GM21619 (cell line): Measurements from ENCODE around the gene NRAP.
"Not testable (repeated sequence)": the region's sequence is repeated elsewhere in the genome, so short reads cannot be mapped to it uniquely, and the experiment has no call there.

Source experiments
- ATAC-seq: cut with Tn5 transposase; IDR thresholded peaks from one replicate; pipeline ENCODE4 v1.9.1; 2021; ENCODE audit not compliant: unreplicated experiment

NRAP gene

DNA sequence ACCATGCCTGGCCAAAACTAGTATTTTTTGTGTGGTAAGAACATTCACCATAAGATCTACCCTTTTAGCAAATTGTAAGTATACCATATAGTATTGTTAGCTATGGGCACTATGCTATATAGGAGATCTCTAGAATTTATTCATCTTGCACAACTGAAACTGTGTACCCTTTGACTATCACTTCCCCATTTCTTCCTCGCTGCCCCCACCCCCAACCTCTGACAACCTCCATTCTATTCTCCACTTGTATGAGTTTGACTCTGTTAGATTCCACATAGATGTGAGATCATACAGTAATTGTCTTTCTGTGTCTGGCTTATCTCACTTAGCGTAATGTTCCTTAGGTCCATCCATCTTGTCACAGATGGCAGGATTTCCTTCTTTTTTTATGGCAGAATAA is 19.5 kb upstream of the NRAP start:
- ATAC-seq = no peak

DNA sequence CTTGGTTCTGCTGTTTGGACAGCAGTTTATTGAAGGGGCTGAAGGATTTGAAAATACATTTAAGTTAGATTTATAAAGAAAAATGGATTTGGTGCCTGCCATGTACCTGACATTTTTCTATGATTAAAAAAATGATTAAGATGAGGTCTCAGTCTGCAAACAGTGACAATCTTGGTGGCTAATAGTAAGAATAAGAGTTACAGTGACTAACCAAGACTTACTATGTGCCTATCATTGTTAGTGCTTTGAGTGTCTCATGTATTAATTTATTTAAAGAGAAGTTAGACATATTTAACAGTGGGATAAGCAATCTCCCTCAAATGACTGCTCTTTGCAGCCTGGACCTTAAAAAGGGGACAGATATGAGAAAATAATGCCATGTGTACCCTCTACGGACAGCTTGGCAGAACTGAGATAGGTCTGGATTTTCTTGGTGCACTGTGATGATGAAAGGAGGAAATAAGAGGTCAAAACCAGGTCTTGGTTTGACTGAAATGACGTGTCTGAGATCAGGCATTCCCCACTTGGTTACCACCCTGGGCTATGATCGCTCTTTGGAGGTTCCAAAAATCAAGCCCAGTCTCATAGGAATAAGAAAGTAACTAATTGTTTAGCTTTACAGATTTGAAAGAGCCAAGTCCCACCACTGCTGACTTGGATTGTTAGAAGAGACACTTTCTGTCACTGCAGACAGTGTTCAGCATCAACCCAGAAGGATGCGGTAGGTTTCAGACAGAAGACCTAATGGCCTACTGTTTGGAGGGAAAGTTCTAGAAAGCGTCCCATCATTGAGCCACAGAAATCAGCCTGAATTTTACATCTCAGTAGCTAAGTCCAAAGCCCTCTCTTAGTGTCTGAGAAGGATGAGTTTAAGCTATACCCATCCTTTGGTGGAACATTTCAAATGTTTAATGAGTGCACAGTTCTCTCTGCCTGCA is 18.0 kb upstream of the NRAP start:
- peak; percentile 58 for ATAC-seq

DNA sequence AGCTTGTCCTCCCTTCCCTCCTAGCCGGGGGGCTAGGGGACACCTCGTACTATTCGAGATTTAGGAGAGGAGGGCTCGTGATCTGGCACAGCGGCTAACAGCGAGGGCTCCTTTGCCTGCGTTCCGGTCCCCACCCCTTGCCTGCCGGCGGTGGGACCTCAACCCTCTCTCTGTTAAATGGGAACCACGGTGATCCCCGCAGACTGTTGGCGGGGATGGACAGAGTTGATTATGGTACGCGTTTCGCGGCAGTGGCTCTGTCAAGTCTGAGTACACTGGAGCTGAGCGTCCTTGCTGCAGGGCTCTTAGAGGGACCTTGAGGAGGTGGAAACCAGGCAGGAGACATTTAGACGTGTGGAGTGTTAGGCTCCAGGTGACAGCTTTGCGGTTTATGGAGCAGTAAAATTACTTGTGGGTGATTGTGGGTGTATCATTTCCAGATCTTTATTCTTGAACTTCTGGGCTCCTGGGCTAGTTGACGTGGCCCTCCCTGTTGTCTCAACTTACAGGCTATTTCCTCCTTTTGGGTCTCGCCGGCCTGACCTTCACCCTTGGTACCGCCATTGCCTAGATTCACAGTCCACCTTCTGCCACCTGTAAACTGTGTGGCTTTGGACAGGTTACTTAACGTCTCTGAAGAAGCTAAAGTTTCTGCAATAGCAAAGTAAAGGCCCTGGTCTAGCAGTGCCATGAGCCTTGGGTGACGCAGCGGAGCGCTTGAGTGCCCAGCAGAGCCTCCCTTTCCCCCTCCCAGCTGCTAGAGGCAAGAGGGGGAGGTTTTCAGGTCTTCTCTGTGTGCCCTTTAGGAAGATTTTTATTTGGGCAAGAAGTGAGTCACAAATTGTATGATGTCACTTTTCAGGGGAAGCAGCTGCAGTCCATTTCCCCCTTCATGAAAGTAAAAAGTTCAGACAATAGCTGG is 16.6 kb upstream of the NRAP start:
- peak; percentile 19 for ATAC-seq

DNA sequence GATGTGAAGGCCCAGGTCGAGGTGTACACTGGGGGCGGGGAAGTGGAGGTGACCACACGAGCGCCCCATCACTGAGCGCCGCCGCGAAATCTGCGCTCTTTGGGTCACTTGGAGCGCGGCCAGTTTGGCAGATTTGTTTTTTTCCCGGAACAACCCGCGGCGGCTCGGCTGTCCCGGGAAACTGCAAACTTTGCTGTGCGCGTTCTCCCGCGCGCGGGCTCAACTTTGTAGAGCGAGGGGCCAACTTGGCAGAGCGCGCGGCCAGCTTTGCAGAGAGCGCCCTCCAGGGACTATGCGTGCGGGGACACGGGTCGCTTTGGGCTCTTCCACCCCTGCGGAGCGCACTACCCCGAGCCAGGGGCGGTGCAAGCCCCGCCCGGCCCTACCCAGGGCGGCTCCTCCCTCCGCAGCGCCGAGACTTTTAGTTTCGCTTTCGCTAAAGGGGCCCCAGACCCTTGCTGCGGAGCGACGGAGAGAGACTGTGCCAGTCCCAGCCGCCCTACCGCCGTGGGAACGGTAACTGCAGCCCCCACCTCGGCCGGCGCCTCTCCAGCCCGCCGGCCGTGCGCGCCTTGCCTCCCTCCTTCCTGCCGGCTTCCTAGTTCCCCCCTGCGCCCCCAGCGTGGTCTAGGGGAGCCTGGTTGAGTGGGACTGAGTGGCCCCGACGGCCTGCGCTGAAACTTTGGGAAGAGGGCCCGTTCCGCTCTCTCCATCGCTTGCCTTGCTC is 15.8 kb upstream of the NRAP start, which contains the start of gene CASP7:
CASP7 (plus strand) TSS at position 450 of the 727 bp plus-strand sequence. CDS start 17,582 bp downstream, outside the sequence.
- peak; percentile 60 for ATAC-seq

DNA sequence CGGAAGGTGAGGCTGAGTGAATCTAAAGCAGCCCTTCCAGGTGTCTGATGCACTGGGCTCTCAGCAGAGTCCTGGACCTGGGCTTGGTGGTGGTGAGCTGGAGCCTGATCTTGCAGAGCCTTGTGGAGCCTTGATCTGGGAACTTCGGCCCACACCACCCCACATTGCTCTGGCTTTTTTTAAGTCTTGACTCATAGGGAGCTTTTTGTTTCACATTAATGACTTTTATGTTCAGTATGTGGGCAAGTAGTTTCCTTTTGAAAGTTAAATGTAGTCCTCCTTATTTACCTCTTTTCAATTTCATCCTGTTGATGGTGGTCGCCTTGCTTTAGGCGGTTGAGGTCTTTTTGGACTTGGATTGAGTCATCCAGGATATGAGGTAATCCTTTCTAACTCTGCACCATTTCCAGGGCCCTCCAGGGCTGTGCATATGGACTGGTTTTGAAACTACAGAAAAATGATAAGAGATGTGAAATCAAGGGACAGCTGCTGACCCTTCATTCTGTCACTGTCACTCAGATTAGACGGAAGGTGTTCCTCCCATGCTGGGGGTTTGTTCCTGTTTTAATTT is 2.9 kb upstream of the NRAP start:
- ATAC-seq = peak; percentile 82

DNA sequence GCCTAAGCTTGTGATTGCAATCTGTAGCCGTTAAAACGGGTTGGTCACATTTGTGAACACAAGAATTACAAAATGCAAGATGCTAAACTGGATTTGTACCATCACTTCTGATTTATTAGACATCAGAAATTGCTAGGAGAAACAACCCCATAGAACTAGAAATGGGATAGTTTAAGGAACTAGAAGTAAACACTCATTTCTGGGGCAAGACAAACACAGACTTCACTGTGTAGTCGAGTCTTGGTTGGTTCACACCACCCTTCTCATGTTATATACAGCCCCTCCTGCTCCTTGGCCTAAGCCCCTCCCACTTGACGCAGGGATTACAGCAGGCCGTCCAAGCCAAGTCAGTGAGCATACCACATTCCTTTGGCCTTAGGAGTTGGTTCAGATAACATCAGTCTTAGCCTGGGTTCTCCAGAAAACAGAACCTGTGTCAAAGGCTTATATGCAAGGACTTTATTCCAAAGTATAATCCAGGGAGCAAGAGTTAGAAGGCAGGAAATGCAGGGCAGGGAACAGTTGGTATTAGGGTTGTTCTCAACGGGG is 2.0 kb upstream of the NRAP start:
- no peak for ATAC-seq

DNA sequence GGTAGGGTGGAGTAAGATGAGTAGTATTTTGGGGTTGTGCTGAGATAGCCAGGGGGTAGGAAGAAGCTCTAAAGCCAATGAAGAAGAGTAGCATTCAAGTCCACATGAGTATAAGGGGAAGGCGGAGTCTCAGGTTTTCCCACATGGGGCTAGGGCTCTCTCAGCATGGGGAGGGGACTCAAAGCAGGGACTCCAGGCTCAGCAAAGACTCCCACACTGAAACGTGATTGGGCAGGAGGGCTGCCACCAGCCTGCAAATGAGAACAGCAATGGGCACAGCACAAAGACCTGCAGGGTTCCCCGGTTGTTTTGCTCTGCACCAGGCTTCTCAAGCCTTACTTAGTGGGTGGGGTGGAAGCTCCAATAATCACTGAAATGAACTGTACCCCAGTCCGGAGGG is 1.5 kb upstream of the NRAP start:
- no peak for ATAC-seq

DNA sequence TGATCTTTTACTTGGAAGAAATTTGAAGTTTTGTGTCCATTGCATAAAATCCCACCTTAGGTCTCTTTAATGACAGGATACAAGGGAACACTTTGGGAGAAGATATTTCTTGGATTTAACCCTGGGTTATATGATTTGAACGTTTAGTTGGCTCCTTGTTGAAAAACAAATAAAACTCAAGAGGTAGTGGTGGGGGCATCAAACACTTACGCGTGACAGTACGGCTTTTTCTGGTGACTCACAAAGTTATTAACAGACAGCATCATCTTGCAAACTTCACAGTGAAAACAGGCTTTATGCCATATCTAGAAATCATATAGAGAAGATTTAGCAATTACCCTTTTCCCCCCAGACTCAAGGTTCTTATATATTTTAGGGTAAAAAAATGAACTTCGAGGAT is 699 bp downstream of the NRAP start:
- no peak for ATAC-seq

DNA sequence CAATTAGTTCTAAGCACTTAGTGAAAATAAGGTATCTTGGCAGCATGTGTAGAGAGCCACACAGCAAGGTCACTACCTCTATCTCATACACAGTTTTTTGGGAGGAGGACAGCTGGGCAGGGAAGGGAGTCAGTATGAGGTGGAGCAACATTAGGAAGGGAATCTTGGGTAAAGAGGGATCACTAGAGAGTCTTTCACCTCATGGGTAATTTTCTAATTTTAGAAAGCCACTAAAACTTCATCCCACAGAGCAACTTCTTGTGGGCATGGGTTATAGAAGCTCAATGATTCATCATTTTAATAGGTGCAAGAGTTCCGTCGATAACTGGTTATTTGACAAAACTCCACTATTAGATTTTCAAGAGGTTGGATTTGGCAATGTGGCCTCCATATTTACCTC is 2.5 kb downstream of the NRAP start:
- no peak for ATAC-seq

DNA sequence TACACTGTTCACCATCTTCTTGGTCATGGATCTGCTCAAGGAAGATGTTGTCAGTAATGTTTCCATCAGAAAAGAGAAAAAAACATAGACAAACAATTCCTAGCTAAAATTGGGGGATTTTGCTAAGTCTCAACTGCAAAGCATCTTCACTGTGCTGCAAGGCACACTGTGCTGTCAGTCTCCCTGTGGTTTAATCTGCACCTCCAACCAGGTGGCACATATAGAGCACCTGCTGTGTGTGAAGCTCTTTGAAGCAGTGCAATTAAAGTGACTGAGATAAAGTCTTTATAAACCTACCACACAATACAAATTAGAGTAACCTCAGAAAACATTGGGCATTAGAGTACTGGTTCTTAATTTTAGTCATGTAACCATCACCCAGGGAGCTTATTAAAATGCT is 6.3 kb downstream of the NRAP start:
- ATAC-seq = no peak

DNA sequence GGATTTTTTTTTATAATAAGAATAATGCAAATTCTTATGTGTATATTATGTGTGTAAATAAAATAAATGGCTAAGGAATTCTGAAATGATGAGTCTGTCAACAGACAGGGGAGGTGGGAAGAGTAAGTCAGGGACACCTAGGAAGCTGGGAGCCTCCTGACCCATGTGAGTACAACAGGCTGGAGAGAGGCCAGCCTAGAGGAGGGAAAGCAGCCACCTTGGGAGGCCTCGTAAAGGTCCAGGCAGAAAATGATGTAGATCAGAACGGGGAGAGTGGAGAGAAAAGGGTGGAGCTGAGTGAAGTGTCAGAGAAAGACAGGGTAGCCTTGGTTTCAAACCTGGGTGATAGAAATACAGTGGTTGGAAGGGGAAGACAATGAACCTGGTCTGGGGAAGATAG is 6.9 kb downstream of the NRAP start:
- no peak for ATAC-seq

DNA sequence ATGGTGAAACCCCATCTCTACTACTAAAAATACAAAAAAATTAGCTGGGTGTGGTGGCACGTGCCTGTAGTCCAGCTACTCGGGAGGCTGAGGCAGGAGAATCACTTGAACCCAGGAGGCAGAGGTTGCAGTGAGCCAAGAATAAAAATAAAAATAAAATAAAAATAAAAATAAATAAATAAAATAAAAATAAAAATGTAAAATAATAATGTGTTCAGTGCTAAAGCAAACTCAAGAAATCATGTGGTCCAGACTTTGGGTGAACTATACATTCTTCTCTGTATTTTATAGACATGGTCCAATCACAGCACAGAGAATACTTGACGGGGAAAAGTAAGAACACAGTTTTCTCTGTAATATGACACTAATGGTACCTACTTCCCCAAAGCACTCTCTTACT is 11.4 kb downstream of the NRAP start:
- ATAC-seq = not testable (repeated sequence)

DNA sequence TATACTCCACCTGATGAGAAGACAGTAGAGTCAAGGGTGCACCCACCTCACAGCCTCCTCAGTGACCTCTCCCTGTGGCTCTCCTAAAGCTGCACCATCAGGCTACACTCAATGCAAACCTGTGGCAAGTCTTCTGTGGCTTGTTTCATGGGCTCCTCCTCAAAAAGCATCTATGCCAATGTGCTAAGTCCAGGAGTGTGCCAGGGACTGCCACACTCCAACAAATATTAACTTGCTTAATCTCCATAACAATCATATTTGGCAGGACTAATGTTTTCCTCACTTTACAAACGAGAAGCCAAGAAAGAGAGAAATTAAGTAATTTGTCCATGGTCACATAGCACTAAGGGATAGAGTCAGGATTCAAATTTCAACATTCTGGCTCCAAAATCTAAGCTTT is 11.9 kb downstream of the NRAP start:
- ATAC-seq = no peak

DNA sequence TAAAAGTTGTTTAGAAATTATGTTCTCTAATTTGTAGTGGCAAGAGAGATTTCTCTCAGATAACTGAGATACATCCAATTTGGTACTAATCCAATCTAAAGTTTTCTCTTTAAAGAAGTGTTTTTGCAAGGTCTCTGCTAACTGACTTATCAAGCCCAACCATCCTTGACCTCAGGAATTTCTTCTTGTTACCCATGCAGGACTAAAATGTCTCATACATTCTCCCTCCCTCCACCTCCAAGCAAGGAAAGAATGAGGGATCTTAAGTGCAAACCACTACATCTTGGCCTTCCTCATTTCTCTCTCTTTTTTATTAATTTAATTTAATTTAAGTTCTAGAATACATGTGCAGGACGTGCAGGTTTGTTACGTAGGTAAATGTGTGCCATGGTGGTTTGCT is 12.8 kb downstream of the NRAP start:
- ATAC-seq = no peak

DNA sequence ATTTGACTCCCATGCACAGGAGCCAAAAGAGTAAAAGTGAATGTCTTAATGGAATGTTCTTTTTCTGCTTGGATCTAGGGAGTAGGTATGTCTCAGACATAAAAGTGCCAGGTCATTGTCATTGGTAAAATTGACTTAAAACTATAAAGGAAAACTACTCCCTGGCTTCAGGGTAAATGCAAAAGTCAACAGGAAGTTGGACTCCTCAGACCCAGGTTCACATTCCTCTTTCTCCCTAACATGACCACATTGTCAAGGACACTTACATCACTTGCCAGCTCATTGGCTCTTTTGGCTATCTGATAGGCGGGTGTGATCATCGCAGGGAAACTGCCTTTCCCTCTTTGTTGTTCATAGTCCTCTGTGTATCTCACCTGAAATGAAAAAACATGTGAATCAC is 13.7 kb downstream of the NRAP start:
- no peak for ATAC-seq

DNA sequence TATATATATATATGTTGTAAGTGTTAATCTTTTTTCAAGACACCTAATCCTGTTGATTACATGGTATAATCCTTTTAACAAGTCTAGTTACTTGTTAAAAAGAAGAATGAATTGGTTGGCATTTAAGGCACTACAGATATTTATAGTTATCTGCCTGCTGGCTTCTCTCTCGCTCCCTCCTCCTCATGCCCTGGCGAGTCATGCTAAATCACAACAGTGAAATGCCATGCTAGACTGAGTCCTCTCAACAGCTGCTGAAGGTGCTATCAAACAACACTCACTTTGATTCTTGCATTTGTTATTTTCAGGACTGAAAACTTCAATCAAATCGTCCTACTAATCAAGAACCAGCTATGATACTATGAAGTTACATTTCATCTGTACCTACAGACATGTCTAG is 15.4 kb downstream of the NRAP start:
- ATAC-seq = no peak

DNA sequence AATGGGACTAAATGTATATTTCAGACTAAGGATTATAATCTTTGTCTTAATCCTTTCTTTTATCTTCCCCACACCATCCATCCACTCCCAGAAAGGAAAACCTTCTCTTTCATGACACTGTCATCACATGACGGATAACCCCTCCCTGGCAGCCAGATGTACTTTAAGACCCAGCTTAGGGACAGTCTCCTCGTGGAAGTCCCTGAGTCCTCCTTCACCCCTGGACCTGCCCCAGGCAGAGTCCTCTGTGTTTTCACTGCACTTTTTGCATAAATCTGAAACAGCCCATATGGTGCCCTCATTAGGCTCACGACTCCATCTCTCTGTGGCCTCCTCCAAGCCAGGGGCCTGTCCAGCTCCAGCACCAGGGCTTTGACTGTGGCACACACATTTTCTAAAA is 16.0 kb downstream of the NRAP start:
- no peak for ATAC-seq

DNA sequence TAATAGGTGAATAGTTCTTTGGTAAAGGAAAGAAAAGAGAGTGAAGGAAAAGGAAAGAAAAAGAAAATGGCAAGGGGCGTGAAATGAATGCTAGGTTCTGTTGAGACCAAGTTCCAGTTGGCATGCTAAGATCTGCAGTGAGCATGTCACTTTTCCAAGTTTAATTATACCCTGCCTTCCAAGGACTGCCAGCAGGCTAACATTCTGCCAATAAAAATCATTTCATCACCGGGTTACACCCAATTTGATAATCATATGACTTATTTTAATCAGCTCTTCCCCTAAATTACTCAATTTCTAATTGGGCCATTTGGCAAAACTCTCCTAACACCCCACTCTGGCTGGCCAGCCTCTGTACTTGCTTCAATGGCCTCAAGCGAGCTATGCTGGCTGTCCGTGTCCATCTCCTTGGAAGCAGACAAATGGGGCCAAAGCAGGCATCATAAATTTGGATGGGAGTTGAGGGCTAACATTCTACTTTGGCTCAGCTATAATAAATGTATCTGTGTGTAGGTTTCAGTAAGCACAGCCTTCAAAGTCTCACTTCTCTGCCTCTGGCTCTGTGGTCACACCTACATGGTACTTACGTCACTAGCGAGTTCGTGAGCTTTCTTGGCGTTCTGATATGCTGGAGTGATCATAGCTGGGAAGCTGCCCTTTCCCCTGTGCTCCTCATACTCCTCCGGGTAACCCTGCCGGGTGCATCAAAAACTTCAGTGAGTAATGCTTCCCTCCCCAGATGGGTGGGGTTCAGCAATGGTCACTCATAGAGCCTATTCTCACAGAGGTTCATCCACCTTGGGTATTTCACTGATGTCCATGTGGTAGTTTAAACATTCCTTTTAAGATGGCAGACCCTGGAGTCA is 17.3 kb downstream of the NRAP start:
- ATAC-seq = no peak
